NCI-H2029 (cell line): ENCODE measurements around the gene TOR2A.

Experiments
- DNase-seq: peaks from one replicate; lab custom pipeline; 2025; lab: John Stamatoyannopoulos, UW

TOR2A gene

GRCh38 chr9:127720031-127720864 is 14.8 kb downstream of the TOR2A start:
- DNase-seq, result no peak

DNA sequence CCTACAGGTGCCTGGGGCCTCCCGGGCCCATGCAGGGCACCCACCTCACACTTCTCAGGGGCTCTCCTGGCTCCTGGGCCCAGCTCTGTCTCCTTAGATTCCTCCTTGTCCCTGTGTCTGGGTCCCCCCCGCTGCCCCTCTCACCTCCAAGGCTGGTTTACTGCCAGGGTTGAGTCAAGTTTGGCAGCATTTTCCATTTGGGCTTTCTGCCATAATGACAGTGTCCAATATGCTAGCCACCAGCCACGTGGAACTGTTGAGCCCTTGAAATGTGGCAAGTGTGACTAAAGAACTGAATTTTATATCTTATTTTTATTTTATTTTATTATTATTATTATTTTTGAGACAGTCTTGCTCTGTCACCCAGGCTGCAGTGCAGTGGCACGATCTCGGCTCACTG is 17.3 kb downstream of the TOR2A start:
- DNase-seq, result peak; percentile 41

- no peak for DNase-seq
Observed at GRCh38 chr9:127716412-127716811, 18.7 kb downstream of the TOR2A start.

GRCh38 chr9:127715470-127716337 is 19.4 kb downstream of the TOR2A start, which contains the start of the genes PTRH1 and TTC16:
PTRH1 (minus strand) TSS chr9:127715663; CDS start chr9:127715639, 24 bp downstream.
TTC16 (plus strand) TSS chr9:127716079; CDS start chr9:127716146, 67 bp downstream.
- DNase-seq, result peak; percentile 92

DNA sequence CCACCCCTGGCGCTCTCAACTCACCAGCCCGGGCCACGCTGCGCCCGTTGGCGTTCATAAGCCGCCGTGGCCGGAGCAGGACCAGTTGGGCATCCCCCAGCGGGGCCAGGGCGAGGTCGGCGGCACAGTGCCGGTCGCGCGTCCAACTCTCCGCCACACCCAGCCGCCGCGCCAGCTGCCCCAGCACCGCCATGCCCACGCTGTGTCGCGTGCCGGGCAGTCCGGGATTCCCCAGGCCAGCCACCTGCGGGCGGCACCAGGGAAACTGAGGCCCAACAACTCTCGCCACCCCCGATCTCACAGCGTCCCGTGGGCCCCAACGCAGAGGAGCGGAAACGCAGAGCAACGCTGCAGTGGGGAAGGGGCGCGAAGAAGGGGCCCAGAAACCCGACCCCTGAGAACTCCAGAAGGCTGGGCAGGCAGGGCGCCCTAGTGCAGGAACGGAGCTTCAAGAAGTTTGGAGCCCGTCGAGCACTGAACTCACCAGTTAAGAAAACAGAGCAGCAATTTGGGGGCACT is 20.1 kb downstream of the TOR2A start:
- no peak for DNase-seq

DNA sequence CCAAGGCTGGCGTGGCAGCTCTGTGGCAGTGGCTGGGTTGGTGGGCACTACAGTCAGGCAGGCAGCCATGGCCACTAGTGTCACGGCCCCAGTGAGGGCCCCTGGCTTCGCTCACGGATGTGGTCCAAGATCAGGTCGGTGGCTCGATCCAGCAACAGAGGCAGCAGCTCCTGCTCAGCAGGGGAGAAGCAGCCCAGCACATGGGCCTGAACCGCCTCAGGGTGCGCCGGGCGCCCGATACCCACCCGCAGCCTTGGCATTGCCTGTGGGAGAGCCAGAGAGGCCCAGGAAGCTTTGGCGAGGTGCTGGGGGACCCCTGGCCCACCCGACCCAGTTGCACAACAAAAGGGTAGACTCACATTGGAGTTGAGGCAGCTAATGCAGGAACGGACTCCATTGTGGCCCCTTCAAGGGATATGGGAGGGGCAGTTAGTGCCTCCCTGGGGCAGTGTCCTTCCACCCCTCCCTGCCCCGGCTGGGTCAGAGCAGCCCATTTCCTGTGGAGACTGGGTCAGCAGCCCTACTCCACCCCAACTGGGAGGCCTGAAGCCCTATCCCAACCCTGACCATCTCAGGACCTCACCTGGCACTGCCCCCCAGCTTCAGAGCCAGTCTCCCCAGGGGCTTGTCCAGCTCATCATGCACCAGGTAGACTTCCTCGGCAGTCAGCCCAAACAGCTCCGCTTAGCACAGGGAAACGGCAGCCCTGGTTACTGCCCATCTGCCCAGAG is 20.9 kb downstream of the TOR2A start:
- no peak for DNase-seq

DNA sequence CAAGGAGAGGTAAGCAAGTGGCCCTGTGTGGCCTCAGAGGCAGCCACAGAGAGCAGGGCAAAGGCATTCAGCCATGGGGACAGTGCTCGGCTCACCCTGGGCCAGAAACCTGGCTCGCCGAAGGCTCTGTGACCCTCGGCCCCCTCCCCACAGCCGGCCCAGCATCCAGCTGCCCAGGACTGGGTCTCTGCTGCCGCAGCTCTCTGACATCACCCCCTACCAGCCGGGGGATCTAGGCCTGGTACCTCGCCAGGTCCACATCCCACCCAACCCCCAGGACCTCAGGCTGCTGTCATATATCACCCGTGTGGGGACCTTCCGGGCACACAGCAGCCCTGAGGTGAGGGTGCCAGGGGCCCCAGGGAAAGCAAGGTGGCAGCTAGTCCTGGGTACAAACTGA is 22.2 kb downstream of the TOR2A start:
- no peak for DNase-seq

DNA sequence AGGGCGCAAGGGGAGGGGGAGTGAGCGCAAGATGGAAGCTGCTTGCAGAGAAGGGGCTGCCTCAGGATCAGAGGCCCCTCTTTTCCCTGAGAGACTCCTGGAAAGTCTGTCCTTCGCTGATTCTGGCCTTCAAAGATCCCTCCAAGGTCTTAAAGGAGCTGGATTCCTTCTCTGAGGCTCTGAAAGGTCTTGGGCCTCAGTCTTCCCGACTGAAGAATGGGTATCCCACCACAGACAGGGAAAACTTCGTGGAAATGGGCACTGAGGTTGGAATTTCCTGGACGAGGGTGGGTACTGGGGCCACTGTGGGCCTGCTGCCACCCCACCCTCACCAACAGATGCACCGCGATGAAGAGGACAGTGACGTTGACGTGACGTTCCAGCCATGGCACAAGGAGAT is 22.7 kb downstream of the TOR2A start:
- DNase-seq, result no peak

DNA sequence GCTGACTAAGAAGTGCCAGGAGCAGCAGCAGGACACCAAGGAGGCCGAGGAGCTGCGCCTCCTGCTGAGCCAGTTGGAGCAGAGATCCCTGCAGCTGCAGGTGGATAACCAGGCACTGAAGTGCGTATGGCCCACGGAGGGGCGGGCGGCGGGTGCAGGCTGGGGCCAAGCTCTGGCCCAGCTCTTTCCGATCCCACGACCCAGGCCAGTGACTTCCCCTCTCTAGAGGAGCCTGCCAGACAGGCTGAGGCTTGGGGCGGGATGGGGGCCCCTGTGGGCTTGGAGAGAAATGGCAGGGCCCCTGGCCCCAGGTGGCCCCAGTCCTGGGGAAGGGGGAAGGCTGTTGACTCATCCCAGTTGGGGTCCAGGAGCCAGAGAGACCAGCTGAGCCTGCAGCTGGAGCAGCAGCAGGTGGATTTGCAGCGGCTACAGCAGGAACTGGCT is 23.2 kb downstream of the TOR2A start:
- no peak for DNase-seq

- DNase-seq, result no peak
Observed at GRCh38 chr9:127711226-127711701, 23.8 kb downstream of the TOR2A start.

GRCh38 chr9:127710204-127710783 is 24.8 kb downstream of the TOR2A start:
- DNase-seq, result no peak

DNA sequence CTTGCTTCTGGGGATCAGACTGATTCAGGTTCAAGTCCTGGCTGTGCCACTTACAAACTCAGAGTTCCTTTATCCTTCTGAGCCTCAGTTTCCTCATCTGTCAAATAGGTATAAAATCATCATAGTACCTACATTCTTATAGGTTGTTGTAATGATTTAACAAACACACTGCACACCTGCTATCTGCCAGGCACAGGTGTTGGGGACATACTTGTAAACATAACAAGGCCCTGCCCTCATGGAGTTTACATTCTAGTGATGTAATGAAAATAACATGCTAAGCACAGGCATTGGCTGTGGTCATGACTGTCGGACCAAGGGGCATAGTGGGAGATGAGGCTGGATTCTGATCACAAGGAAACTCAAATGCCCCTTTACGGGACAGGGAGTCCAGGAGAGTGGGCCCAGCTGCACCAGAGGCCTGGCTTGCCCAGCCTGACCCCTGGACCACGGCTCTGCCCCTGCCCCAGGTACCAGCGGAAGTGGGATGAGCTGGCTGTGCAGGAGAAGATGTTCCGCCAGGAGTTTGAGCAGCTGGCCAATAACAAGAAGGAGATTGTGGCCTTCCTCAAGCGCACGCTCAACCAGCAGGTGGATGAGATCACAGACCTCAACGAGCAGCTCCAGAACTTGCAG is 26.0 kb downstream of the TOR2A start:
- no peak for DNase-seq

DNA sequence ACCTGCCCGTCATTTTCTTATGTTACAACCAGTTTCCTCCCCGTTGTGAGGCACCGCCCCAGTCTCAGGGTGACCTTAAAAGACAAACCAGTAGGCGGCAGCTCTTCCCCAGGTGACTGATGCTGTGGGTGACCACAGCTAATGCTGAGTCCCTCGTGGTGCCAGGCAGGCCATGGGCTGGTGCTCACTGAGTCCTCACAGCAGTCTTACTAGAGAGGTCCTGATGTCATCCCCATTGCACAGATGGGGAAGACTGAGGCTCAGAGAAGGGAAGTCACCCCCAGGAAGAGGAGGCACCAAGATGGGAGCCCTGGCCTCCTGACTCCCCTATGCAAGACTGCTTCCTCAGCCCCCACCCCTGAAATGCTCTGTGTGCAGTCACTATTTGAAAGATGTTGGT is 27.3 kb downstream of the TOR2A start:
- no peak for DNase-seq

DNA sequence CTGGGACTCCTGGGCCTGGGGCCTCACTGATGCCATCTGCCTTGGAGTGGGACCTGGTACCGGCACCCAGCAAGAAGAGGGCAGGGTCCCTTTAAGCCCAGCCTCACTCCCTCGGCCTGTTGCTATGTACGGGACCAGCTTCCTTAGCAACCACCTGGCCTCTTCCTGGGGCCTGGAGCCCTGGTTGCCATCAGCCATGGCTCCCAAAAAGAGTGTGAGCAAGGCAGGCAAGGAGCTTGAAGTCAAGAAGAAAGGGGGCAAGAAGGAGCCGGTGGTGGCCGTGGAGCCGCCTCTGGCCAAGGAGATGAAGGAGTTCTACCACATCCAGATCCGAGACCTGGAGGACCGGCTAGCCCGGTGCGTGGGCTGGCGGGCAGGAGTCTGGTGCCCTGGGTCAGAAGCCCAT is 28.3 kb downstream of the TOR2A start, which contains the start of gene CFAP157:
Gene CFAP157, plus strand, starts transcription at position 153 of the 406 bp plus-strand sequence. Its CDS starts 44 bp downstream, at position 197.
- peak; percentile 47 for DNase-seq

DNA sequence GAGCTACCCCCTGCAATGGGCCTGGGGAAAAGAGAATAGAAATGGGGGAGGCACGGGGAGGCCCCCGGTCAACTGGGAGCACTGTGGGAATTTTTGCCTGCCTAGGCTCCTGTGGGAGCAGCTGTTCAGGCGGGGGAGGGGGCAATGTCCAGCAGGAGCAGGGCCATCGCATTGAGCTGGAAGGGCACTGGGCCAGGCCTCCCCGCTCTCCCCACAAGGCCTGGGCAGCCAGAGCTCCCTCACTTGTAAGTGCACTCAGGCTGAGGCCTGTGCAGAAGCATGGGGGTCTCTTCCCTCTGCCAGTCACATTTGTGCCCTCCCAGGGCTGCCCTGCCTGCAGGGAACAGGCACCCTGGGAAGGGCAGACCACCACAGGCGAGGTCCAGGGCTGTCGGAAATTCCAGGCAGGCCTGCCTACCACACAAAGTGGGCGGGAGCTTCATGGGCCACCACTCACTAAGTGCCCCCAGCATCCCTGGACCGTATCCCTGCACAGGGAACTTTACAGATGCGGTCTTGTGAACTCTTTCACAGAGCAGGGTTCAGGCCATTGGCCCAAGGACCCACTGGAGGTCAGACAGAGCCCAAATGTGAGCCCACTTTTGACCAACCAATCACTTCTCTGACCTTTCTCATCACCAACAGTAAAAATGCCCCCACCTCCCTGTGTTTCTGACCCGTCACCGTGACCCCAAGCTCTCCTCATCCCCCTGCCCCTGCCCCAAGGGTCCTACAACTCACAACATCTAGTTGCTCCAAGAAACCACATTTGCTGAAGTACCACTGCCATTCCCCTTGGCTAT is 29.3 kb downstream of the TOR2A start:
- no peak for DNase-seq

GRCh38 chr9:127703289-127703946 is 31.7 kb downstream of the TOR2A start:
- no peak for DNase-seq

DNA sequence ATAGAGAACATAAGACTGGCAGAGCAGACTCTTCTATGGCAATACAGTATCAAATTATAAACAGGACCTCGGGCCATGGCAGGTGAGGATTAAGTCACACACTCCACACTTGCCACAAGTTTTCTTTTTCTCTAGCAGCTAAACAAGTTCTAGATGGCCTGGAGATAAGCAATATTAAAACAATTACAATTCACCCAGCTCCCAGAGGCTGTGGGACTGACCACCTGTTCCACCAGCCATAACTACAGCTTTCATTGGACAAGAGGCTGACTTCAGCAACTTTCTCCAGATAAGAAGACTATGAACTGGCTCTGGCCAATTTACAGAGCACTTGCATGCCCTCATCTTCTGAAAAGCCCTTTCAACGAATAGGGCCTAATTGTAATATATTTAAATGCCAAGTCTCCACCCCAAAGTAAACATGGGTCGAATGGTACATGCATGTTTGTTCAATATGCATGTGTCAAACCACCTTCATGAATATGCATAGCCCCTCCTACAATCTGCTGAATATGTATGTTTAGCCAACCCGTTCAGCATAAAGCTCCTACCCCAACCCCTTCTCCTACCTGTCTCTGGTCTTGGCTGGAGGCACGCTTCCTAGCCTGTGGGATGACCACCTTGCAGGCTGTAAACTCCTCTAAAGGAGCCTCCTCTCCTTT is 34.4 kb downstream of the TOR2A start:
- DNase-seq, result no peak

GRCh38 chr9:127700140-127700539 is 35.0 kb downstream of the TOR2A start:
- no peak for DNase-seq
